ENCODE results near the gene OVCH2.

OVCH2 gene

GRCh38 chr11:7657306-7658025 lies 48.8 kb downstream of the OVCH2 start:
- no peak overlapping the region for H3K27ac ChIP-seq
- no peak for TF ChIP-seq ZFX (IDR thresholded peaks at IDR 0.05)
- TF ChIP-seq CTCF (conservative IDR thresholded peaks at IDR 0.05) = peak; percentile 30

- no peak overlapping the region for H3K27ac ChIP-seq
- TF ChIP-seq CTCF (conservative IDR thresholded peaks at IDR 0.05) (no peak), ZFX (IDR thresholded peaks at IDR 0.05) (no peak)
Observed at GRCh38 chr11:7656704-7657103, 49.6 kb downstream of the OVCH2 start.

GRCh38 chr11:7655253-7656217 lies 50.7 kb downstream of the OVCH2 start:
- no peak overlapping the region for H3K27ac ChIP-seq
- TF ChIP-seq CTCF (conservative IDR thresholded peaks at IDR 0.05) = no peak
- TF ChIP-seq ZFX (IDR thresholded peaks at IDR 0.05) = no peak

GRCh38 chr11:7654195-7654705 lies 52.0 kb downstream of the OVCH2 start:
- H3K27ac ChIP-seq = no peak overlapping the region
- TF ChIP-seq ZFX (IDR thresholded peaks at IDR 0.05) (no peak), CTCF (conservative IDR thresholded peaks at IDR 0.05) (no peak)

GRCh38 chr11:7651700-7652099 lies 54.6 kb downstream of the OVCH2 start:
- no peak overlapping the region for H3K27ac ChIP-seq
- TF ChIP-seq ZFX (IDR thresholded peaks at IDR 0.05) (no peak), CTCF (conservative IDR thresholded peaks at IDR 0.05) (no peak)

GRCh38 chr11:7651140-7651551 lies 55.1 kb downstream of the OVCH2 start:
- TF ChIP-seq ZFX (IDR thresholded peaks at IDR 0.05) (no peak), CTCF (conservative IDR thresholded peaks at IDR 0.05) (no peak)
- H3K27ac ChIP-seq = no peak overlapping the region

GRCh38 chr11:7648264-7648663 lies 58.0 kb downstream of the OVCH2 start:
- TF ChIP-seq ZFX (IDR thresholded peaks at IDR 0.05) (no peak), CTCF (conservative IDR thresholded peaks at IDR 0.05) (no peak)

More at GRCh38 chr11:7648264-7648663, 58.0 kb downstream of the OVCH2 start:
- no peak overlapping the region for H3K27ac ChIP-seq
